DOHH2 (cell line): Measurements from ENCODE around the gene TBC1D16.

Source experiments
- EZH2phosphoT487 ChIP-seq: fragments of 200-600 bp; sonication (generic); IDR thresholded peaks from 2 replicates; pipeline ENCODE4 v1.6.1; 2017; ENCODE audit warnings: borderline replicate concordance, mild to moderate bottlenecking, antibody characterized with exemption, low read length, moderate library complexity, mixed read lengths
- TF ChIP-seq, protein P1 (sequence below): fragments of 200-600 bp; sonication (generic); IDR thresholded peaks from one replicate; pipeline ENCODE4 v1.5.1; 2014; ENCODE audit warnings: antibody characterized with exemption, mild to moderate bottlenecking, low read depth, low read length; ENCODE audit not compliant: poor library complexity, severe bottlenecking

DNA sequence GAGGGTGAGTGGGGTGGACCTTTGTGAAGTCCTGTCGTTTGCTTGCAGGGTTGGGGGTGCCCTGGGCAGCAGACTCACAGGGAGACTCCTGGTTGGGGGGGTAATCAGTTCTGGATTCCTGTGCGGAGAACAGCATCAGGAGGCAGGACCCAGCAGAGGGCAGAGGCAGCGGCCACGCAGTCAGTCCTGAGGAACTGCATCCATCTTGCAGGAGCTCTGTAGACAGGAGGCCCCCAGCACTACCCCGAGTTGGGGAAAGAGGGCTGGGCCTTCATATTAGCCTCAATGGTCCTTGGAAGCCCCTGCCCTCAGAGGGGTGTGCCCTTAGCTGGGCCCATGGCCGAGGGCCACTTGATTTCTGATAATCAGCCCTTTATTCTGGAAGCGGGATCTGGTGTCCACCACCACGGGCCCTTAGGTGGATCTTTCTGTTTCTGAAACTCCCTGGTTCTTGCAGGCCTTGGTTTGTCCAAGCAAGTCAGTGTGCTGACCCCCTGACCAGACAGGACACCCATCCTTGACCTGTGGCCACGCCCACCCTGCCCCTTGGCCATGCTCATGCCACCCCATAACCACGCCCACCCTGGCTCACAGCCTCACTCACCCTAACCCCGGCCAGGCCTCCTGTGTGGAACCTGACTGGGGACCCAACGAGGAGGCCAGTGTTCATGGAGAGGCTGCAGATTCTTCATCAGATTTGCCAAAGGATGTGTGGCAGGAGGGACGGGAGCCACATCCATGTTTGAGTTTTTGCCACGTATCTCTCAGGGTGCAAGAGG lies 122.9 kb downstream of the TBC1D16 start:
- TF ChIP-seq, protein P1, sequence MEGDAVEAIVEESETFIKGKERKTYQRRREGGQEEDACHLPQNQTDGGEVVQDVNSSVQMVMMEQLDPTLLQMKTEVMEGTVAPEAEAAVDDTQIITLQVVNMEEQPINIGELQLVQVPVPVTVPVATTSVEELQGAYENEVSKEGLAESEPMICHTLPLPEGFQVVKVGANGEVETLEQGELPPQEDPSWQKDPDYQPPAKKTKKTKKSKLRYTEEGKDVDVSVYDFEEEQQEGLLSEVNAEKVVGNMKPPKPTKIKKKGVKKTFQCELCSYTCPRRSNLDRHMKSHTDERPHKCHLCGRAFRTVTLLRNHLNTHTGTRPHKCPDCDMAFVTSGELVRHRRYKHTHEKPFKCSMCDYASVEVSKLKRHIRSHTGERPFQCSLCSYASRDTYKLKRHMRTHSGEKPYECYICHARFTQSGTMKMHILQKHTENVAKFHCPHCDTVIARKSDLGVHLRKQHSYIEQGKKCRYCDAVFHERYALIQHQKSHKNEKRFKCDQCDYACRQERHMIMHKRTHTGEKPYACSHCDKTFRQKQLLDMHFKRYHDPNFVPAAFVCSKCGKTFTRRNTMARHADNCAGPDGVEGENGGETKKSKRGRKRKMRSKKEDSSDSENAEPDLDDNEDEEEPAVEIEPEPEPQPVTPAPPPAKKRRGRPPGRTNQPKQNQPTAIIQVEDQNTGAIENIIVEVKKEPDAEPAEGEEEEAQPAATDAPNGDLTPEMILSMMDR: no peak
- no peak for TF ChIP-seq EZH2phosphoT487
